HCT116 (cell line): ENCODE measurements around the gene PYROXD2.

Source experiments
- POLR2AphosphoS5 ChIP-seq: IDR thresholded peaks from 2 replicates; pipeline ENCODE4 v1.6.1; 2011; ENCODE audit warnings: mild to moderate bottlenecking, low read depth, low read length, moderate library complexity
- SRF ChIP-seq: IDR thresholded peaks from 2 replicates; pipeline ENCODE4 v1.6.1; 2012; ENCODE audit warnings: low read depth
- TF ChIP-seq, protein P1 (sequence below), 3 experiments: fragments of 200-600 bp in 1 of 3; sonication (generic) in 1 of 3; IDR thresholded peaks in 2 of 3; conservative IDR thresholded peaks in 1 of 3; 2 replicates each; pipeline ENCODE4 v1.5.1; 2012 to 2017; ENCODE audit warnings: low read depth in 2 of 3, low read length in 2 of 3, antibody characterized with exemption in 1 of 3, borderline replicate concordance in 1 of 3, control low read depth in 1 of 3, mild to moderate bottlenecking in 1 of 3, mixed read lengths in 1 of 3, mixed run types in 1 of 3, moderate library complexity in 1 of 3; ENCODE audit not compliant: insufficient read depth in 1 of 3

DNA sequence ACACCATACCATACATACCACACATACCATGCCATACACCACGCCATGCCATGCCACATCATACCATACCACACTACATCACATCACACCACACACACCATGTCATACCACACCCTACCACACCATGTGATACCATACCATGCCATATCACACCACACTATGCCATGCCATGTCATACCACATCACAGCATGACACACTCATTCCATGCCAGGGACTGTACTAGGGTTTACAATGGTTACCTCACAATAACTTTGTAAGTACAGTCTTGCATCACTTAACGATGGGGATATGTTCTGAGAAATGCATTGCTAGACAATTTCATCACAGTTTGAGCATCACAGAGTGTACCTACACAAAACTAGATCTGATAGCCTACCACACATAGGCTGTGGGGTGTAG is 14.5 kb downstream of the PYROXD2 start:
- no peak for TF ChIP-seq POLR2AphosphoS5
- TF ChIP-seq, protein P1, sequence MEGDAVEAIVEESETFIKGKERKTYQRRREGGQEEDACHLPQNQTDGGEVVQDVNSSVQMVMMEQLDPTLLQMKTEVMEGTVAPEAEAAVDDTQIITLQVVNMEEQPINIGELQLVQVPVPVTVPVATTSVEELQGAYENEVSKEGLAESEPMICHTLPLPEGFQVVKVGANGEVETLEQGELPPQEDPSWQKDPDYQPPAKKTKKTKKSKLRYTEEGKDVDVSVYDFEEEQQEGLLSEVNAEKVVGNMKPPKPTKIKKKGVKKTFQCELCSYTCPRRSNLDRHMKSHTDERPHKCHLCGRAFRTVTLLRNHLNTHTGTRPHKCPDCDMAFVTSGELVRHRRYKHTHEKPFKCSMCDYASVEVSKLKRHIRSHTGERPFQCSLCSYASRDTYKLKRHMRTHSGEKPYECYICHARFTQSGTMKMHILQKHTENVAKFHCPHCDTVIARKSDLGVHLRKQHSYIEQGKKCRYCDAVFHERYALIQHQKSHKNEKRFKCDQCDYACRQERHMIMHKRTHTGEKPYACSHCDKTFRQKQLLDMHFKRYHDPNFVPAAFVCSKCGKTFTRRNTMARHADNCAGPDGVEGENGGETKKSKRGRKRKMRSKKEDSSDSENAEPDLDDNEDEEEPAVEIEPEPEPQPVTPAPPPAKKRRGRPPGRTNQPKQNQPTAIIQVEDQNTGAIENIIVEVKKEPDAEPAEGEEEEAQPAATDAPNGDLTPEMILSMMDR (IDR thresholded peaks at IDR 0.05 in 2 of 3, conservative IDR thresholded peaks at IDR 0.05 in 1 of 3; ENCODE audit: borderline replicate concordance in 1 of 3, insufficient read depth in 1 of 3, low read depth in 2 of 3, low read length in 2 of 3), result no peak
- TF ChIP-seq SRF, result no peak
